ENCODE data around the gene DISP2. TPM values are rescaled to one million over a fixed set of nuclear protein-coding genes. Genes with fewer than 3 reads are reported as not detected.
A peak's percentile ranks its signal among the peaks of the same experiment; 100 is the strongest.

Gene DISP2
- total and polyA plus RNA-seq, 2 experiments from 2014 or later: 1.3 to 2.2 TPM

GRCh38 chr15:40420071-40420713 is 62.2 kb downstream of the DISP2 start:
- ATAC-seq (no peak), DNase-seq (ENCODE audit: low spot score) (no peak)
- Mint-ChIP-seq H3K4me3 (no peak overlapping the region), H3K27ac (no peak overlapping the region), H3K4me1 (peaks cover 8% of the 10 kb centered on the region; the same call in 2 of the 3 replicates), H3K27me3 (ENCODE audit: insufficient read depth, low read depth, poor library complexity) (peaks cover 17% of the 10 kb centered on the region), H3K36me3 (ENCODE audit: low read depth) (peaks cover 26% of the 10 kb centered on the region), H3K9me3 (no peaks in the 10 kb centered on the region)
- TF ChIP-seq NANOG (IDR thresholded peaks at IDR 0.05; ENCODE audit: borderline replicate concordance): no peak
- no peak for TF ChIP-seq JUNB (IDR thresholded peaks at IDR 0.05; ENCODE audit: unreplicated experiment)
- no peak for TF ChIP-seq ZNF114 (CRISPR knock-in tag; IDR thresholded peaks at IDR 0.05)
- TF ChIP-seq CREB1 (CRISPR knock-in tag; IDR thresholded peaks at IDR 0.05; ENCODE audit: low read depth): no peak
- no peak for TF ChIP-seq ETS1 (IDR thresholded peaks at IDR 0.05)
- no peak for TF ChIP-seq POLR2AphosphoS5 (IDR thresholded peaks at IDR 0.05; ENCODE audit: low read depth)
- TF ChIP-seq EZH2phosphoT487 (IDR thresholded peaks at IDR 0.05; ENCODE audit: unreplicated experiment): no peak
- no peak for TF ChIP-seq REST (IDR thresholded peaks at IDR 0.05; ENCODE audit: unreplicated experiment)
- no peak for TF ChIP-seq STAT1 (IDR thresholded peaks at IDR 0.05; ENCODE audit: unreplicated experiment)
- TF ChIP-seq EZH2 (IDR thresholded peaks at IDR 0.05; ENCODE audit: low read depth, unreplicated experiment): no peak
- no peak for TF ChIP-seq CTCF (conservative IDR thresholded peaks at IDR 0.05; ENCODE audit: low read depth in 2 of 2)
- no peak for TF ChIP-seq ZNF331 (CRISPR knock-in tag; IDR thresholded peaks at IDR 0.05; ENCODE audit: low read depth)
- TF ChIP-seq ZNF462 (CRISPR knock-in tag; IDR thresholded peaks at IDR 0.05): no peak
- H3K79me2 ChIP-seq (replicated peaks; ENCODE audit: insufficient read depth): no peaks in the 10 kb centered on the region
- H3K36me3 ChIP-seq (ENCODE audit: insufficient read depth): 0 out of 2 replicates have a peak, but pooled peaks cover 9% of the 10 kb centered on the region
- H3K27me3 ChIP-seq (ENCODE audit: insufficient read depth): 0 out of 2 replicates have a peak, but pooled peaks cover 5% of the 10 kb centered on the region
- H3K4me3 ChIP-seq: no peak overlapping the region
- peak overlapping the region; percentile 18; the same call in 1 of the 2 replicates for H3K27ac ChIP-seq (ENCODE audit: low read depth)
- no peak overlapping the region for H2AFZ ChIP-seq
- H3F3A ChIP-seq (replicated peaks; ENCODE audit: low read depth): peaks cover 16% of the 10 kb centered on the region
- H3K4me2 ChIP-seq: no peak overlapping the region
- H3K4me1 ChIP-seq (ENCODE audit: insufficient read depth): peaks cover 16% of the 10 kb centered on the region
- H4K20me1 ChIP-seq (replicated peaks; ENCODE audit: insufficient read depth): no peaks in the 10 kb centered on the region; the same call in 1 of the 2 replicates
- no peaks in the 10 kb centered on the region for H3K9me2 ChIP-seq (ENCODE audit: insufficient read depth)

Data from GM23338 (cell line).